Vagina (tissue), 2 donors: ENCODE results near the gene NINJ1.

Experiments
- POLR2AphosphoS5 ChIP-seq, 2 donors: sonication (generic); formaldehyde crosslinking; IDR thresholded peaks; one replicate each; pipeline ENCODE4 v1.9.0; 2017; ENCODE audit warnings: antibody characterized with exemption in 2 of 2, mild to moderate bottlenecking in 2 of 2, low read depth in 1 of 2; ENCODE audit not compliant: insufficient read depth in 1 of 2
- TF ChIP-seq, protein P1 (sequence below), 3 experiments: fragments of 450-650 bp in 2 of 3; fragments of 200-600 bp in 1 of 3; sonication (generic) in 1 of 3; IDR thresholded peaks; one replicate each; pipeline ENCODE4 v1.5.1; 2017 to 2019; ENCODE audit warnings: antibody characterized with exemption in 3 of 3, mild to moderate bottlenecking in 2 of 3, moderate library complexity in 2 of 3

DNA sequence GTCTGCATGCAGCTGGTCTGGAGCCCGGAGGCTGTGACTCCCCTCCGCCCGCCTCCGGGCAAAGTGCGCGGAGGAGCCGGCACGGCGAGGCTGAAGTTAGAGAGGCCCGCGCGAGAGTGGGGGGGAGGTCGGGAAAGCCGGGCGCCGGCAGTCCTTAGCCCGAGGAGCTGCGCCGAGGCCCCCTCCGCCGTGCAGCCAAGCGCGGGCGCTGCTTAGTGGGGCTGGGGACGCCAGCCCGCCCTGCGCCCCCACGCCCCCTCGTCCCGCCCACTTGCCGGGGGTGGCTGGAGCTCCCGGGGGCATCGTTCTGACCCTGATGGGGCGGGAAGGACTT, 403 bp downstream of the NINJ1 start:
- TF ChIP-seq, protein P1, sequence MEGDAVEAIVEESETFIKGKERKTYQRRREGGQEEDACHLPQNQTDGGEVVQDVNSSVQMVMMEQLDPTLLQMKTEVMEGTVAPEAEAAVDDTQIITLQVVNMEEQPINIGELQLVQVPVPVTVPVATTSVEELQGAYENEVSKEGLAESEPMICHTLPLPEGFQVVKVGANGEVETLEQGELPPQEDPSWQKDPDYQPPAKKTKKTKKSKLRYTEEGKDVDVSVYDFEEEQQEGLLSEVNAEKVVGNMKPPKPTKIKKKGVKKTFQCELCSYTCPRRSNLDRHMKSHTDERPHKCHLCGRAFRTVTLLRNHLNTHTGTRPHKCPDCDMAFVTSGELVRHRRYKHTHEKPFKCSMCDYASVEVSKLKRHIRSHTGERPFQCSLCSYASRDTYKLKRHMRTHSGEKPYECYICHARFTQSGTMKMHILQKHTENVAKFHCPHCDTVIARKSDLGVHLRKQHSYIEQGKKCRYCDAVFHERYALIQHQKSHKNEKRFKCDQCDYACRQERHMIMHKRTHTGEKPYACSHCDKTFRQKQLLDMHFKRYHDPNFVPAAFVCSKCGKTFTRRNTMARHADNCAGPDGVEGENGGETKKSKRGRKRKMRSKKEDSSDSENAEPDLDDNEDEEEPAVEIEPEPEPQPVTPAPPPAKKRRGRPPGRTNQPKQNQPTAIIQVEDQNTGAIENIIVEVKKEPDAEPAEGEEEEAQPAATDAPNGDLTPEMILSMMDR (IDR thresholded peaks at IDR 0.05), result no peak
- TF ChIP-seq POLR2AphosphoS5 (IDR thresholded peaks at IDR 0.05; ENCODE audit: insufficient read depth in 1 of 2, low read depth in 1 of 2), result no peak
